Measurements from ENCODE around the gene CDNF.
"Not testable (repeated sequence)": the region's sequence is repeated elsewhere in the genome, so short reads cannot be mapped to it uniquely, and the experiment has no call there.

The CDNF gene

DNA sequence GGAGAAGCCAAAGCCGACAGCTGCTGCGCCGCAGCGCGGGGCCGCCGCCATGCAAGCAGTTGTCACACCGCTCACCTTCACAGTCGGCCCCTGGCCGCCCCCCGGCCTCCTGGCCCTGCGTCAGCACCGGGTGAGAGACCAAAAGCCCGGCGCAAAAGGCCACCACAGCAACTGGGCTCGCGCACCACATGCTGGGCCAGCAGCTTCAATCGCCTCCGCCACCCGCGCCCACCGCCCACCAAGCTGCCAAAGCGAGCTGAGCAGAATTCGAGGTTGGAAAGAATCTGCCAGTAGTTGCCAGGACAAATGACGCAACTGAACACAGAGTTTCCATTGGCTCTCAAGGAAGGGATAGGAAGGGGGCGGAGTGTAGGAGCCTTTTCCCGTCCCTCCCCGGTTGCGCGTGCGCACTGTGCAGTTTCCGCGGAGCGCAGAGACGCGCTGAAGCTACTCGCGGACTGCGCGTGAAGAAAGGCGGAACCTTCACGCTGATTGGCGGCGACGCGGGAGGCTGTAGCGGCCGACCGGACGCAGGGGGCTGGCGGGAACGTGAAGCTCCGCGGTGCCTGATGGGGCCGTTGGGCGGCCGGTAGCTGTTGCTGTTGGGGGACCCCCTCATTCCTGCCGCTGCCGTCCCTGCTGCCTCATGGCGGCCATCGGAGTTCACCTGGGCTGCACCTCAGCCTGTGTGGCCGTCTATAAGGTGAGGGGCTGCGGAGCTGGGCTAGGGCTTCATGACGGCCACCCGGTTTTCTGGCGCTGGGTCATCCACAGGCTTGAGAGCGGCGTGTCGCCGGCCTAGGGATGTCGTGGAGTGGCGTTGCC lies at the start of gene CDNF, which contains the start of the genes HSPA14 and MSANTD7:
Gene CDNF, minus strand, starts transcription at position 281 of the 825 bp plus-strand sequence. Its CDS starts 91 bp downstream, at position 190.
Gene HSPA14, plus strand, starts transcription at position 550 of the 825 bp plus-strand sequence. Its CDS starts 97 bp downstream, at position 647.
Gene MSANTD7, plus strand, starts transcription at position 550 of the 825 bp plus-strand sequence. CDS start 3,979 bp downstream, outside the sequence.
- peak; percentile 99 for DNase-seq (ENCODE audit: low read depth)

DNA sequence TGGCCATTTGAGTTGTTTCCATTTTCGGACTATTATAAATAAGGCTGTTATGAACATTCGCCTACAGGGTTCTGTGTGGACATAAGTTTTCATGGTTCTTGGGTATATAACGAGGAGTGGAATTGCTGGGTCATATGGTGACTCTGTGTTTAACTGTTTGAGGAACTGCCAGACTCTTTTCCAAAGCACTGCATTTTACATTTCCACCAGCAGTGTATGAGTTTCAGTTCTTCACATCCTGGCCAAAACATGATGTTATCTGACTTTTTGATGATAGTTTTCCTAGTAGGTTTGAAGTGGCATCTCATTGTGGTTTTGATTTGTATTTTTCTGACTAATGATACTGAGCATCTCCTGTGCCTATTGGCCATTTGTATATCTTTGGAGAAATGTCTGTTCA lies 46.2 kb upstream of the CDNF start:
- no peak for DNase-seq (ENCODE audit: low read depth)

DNA sequence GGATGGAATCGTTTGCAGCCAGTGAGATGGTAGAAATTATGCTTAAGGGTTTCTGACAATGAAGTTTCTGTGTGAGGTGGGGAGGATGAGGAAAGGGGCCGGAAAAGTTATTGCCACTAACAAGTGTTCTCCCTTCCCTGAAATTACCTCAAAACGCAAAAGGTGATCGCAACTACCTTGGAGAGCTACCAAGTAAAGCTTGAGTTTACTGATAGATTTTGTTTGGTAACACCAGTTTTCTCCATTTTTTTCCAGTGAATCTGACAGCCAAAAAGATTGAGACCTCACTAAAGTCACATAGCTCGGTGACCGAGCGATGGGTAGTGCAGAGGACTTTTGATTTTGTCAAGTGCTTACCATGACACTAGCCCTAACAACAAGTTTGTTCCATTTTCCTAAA lies 42.4 kb upstream of the CDNF start:
- DNase-seq (ENCODE audit: low read depth), result no peak

DNA sequence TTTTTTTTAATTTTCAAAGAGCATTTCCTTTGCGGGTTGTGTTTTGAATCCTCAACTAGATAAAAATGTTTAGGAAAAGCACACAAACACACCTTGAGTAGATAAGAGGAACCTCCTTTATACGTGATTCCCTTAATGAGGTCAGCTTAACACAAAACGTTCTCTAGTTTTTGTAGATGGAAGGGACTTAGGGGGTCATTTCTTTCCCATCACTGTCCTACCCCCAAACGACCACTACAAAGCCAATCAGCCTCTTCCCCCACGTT lies 42.0 kb upstream of the CDNF start:
- no peak for DNase-seq (ENCODE audit: low read depth)

DNA sequence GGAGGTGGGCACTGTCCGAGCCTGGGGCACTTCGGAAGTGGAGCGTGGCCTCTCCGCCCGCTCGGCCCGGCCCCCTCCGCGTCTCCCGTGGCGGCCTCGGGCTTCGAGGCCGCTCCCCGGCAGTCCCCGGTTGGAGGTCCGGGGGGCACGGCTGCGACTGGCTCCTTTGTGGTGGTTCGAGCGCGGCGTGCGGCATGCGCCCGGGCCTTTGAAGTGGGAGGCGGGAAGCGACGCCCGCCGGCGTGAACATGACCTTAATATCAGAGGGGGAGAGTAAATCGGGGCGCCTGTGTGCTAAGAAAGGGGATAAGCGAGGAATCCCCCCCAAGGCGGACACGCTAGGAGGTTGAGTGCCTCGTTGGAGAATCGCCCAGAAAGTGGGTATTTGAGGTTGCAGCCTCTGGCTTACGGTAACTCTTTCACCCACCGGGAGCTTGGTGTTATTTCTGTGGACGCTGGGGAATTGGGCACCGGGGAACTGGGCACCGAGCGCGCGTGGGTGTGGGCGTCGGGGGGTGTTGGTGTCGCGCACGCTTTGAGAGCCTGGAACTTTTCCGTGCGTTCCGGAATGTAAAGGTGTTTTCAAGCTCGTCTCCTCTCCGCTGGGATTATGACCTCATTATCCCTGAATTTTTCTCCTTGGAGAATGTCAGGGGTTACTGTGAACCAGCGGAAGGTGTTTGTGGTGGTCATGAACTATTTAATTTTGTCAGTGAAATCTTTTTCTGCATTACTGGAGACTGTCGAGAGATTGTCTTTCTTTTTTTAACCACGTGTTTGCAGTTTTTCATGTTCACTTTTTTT lies 41.5 kb upstream of the CDNF start:
- DNase-seq (ENCODE audit: low read depth), result peak; percentile 21

DNA sequence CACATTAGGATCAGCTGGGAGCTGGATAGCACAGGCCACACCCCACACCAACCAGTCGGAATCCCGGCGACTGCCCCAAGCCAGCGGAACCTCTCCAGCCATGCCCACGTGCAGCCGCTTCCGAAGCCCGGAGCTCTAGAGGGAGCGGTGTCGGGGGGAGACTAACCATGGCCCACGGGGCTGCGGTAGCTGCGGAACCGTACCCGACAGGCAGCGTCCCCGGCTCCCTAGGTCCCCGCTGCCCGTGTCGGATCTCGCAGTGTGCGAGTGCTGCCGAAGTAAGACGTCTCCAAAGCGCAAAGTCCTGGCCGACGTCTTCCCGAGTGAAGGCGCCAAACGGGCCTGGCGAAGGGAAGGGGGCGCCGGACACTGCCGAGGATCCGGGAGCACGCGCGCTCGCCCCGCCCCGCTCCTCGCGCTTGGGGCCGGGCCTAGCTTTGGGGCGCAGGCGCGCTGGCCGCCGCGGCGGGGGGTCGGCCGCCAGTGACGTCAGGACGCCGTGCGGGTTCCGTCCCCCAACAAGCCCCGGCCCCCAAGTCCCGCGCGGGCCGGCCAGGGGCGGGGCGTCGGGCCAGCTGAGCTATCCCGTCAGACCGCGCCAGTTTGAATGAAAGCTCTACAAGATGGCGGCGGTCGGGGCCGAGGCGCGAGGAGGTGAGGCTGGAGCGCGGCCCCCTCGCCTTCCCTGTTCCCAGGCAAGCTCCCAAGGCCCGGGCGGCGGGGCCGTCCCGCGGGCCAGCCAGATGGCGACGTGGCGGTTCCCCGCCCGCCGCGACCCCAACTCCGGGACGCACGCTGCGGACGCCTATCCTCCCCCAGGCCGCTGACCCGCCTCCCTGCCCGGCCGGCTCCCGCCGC lies 40.7 kb upstream of the CDNF start, which contains the start of gene SUV39H2:
Gene SUV39H2, plus strand, starts transcription at position 601 of the 858 bp plus-strand sequence. Its CDS starts 23 bp downstream, at position 624.
- peak; percentile 91 for DNase-seq (ENCODE audit: low read depth)

DNA sequence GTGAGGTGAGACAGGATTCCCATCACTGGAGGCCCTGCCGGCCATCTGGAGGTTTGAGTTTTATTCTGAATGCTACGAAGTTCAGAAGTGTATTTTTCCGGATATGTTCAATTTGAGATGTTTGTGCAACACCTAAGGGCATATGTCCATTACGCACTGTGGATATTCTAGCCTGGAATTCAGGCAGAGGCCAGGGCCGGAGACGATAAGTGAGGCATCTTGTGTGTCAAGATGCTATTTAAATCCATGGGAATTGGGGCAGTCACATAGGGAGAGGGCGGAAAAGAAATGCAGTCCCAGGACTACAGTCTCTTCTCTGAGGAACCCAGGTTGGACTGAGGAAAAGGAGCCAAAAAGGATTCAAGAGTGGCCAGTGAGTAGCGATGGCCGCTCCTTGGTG lies 38.9 kb upstream of the CDNF start:
- DNase-seq (ENCODE audit: low read depth), result no peak

DNA sequence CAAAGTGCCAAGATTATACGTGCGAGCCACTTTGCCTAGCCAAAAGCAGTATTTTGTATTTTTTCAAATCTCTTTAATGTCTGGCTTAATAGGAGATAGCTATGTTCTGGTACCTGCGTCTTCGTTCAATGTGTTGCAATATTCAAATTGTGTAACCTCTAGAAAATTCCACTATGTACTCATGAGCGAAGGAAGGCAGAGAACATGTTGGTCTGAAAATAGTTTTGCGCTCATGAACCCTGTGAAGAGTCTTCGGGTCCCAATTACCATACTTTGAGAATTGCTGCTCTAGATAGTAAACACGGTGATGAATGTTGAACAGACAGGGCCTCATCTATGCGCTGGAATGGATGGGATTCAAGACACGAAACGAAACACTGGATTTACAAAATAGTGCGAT lies 38.1 kb upstream of the CDNF start:
- DNase-seq (ENCODE audit: low read depth), result no peak

DNA sequence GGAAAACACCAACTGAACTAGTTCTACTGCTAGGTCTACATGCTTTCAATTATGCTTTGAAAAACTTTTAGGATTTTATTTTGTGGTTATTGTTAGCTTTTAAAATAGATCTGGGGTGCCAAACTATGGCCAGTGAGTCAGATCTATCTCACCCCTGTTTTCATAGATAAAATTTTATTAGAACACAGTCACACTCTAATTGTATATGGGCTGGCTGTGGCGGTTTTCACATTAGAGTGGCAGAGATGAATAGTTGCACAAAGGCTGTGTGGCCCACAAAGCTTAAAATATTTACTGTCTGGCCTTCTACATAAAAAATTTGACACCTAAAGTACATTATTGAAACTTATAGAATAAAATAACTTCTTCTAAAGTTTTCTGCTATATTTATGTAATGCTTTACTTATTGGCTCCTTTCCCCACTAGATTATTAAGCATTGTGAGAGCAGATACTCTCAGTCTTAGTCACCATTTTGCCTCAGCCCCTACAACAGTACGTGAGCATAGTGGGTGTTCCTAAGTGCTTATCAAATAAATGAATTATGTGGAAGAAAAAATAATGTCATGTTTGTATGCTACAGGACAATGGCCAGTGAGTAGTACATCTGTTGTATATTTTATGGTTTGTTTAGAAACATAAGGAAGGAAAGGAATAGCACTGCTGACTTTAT lies 35.4 kb upstream of the CDNF start:
- DNase-seq (ENCODE audit: low read depth), result no peak

DNA sequence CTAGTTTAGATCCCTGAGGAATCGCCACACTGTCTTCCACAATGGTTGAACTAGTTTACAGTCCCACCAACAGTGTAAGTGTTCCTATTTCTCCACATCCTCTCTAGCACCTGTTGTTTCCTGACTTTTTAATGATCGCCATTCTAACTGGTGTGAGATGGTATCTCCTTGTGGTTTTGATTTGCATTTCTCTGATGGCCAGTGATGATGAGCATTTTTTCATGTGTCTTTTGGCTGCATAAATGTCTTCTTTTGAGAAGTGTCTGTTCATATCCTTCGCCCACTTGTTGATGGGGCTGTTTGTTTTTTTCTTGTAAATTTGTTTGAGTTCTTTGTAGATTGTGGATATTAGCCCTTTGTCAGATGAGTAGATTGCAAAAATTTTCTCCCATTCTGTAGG lies 27.0 kb upstream of the CDNF start:
- not testable (repeated sequence) for DNase-seq (ENCODE audit: low read depth)

DNA sequence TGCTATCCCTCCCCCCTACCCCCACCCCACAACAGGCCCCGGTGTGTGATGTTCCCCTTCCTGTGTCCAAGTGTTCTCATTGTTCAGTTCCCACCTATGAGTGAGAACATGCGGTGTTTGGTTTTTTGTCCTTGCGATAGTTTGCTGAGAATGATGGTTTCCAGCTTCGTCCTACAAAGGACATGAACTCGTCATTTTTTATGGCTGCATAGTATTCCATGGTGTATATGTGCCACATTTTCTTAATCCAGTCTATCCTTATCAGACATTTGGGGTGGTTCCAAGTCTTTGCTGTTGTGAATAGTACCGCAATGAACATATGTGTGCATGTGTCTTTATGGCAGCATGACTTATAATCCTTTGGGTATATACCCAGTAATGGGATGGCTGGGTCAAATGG lies 26.6 kb upstream of the CDNF start:
- not testable (repeated sequence) for DNase-seq (ENCODE audit: low read depth)

DNA sequence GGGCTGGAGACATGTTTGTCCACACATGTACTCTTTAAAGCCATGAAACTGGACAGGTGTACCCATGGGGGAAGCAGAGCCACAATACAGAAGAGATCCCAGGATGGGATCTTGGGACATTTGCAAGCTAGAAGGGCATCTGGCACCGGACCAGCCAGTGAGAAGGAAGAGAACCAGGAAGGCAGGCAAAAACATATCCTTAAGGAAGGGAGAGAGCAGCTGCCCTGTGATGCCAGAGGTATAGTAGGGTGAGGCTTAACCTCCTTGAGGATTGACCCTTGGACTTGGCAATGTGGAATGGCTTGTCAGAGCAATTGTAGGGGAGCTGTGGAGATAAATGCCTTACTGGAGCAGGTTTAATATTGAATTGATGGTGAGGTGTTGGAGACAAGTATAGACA lies 23.0 kb upstream of the CDNF start:
- no peak for DNase-seq (ENCODE audit: low read depth)

DNA sequence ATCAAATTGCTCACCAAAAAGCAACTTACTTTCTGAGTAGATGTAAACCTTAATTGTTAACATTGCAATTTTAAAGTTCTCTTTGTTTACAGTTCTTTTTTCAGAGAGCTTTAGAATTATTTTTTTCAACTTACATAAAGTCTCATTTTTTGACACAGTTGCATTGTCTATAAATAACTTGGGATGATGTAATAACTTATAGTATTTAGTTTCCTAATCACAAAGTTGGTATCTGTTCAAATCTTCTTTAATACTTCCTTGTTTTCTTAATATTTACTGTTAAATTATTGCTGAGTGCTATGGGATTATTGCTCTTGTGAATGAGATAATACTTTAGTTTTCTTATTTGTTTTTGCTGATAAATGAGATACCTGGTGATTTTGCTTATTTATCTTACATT lies 21.9 kb upstream of the CDNF start:
- no peak for DNase-seq (ENCODE audit: low read depth)

DNA sequence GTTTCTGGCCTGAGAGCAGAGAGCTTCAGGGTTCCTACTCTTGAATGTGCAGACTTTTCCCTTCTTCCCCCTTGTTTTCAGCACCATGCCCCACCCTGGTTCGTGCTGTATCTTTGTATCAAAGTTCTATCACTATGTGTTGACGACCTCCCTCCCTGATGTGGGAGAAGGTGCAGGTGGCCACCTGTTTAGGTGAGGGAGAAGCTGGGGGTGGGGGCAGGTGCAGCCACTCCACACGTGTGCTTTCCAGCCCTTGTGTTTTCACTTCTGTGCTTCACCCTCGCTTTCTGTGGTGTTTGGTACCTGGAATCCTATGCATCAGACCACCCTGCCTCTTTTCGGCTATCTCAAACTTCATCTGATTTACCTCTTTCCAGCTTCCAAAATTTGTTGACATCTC lies 21.2 kb upstream of the CDNF start:
- no peak for DNase-seq (ENCODE audit: low read depth)

DNA sequence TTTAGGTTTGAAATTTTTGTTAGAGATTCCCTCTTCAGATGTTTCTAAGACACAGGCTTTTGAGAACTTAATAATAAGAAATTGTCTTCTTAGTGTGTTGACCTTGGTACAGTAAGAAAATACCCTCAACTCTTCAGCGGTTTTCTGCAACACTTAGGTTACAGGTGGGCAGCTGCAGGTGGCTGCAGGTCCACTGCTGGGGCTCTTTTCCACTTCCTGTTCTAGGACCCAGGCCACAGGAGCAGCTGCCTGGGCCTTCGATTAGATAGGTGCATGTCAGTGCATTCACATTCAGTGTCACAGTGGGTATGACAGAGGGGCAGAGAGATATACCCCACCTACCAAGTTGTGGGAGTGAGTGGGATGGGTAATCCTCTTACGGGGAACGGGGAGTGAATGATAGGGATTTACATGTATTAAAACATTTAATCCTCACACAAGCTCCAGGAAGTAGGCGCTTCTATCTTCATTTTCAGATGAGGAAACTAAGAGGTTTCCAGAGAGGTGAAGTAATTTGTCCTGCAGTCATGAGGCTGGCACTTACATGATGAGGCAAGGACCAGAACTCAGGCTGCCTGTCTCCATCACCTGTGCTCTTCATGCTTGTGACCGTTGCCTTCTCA lies 20.6 kb upstream of the CDNF start:
- DNase-seq (ENCODE audit: low read depth), result no peak

DNA sequence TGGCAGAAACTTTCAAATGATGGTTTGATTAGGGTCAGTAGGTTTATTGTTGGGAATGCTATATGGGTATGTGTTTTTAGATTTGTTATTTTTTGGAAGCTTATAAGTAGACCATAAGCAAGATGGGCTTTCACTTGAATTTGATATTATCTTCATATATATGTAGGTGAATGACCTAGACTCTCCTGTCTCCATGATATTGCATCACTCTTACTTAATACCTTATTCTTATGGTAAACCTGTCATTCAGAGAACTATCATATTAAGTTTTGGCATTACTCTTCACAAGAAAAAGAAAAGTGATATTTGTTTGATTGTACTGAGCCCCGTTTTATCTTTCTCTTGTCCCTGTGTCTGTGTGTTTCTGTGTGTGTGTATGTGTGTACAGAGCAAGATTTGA lies 17.6 kb upstream of the CDNF start:
- no peak for DNase-seq (ENCODE audit: low read depth)

DNA sequence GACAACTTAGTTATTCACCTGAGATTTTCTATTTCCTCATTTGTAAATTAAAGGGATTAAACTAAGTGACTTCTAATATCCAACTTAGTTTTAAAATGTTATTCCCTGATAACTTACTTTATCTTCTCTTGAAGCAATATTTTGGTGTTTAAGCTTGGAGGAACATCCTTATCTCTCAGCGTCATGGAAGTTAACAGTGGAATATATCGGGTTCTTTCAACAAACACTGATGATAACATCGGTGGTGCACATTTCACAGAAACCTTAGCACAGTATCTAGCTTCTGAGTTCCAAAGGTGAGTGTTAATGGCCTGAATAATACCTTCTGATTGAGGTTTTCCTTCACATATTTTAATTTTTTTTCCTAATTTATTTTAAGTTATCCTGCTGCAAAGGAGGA lies 14.4 kb upstream of the CDNF start:
- no peak for DNase-seq (ENCODE audit: low read depth)

DNA sequence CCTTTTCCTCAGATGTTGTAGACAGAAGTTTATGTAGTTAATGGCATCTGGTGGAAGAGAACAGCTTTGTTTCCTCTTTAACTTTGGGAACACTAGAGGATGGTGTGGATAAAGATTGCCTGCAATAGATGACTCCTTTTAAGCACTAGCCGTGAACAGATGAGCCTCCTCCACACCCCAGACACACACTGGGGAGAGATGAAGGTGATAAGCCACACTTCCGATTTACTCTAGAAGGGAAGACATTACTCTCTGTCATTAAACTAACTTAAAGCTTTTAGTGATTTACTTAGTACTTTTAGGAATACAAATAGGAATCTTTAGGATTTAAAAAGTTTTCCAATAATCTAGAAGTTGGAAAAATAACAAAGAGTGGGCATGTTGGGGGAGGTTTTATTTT lies 7.1 kb upstream of the CDNF start:
- DNase-seq (ENCODE audit: low read depth), result no peak

DNA sequence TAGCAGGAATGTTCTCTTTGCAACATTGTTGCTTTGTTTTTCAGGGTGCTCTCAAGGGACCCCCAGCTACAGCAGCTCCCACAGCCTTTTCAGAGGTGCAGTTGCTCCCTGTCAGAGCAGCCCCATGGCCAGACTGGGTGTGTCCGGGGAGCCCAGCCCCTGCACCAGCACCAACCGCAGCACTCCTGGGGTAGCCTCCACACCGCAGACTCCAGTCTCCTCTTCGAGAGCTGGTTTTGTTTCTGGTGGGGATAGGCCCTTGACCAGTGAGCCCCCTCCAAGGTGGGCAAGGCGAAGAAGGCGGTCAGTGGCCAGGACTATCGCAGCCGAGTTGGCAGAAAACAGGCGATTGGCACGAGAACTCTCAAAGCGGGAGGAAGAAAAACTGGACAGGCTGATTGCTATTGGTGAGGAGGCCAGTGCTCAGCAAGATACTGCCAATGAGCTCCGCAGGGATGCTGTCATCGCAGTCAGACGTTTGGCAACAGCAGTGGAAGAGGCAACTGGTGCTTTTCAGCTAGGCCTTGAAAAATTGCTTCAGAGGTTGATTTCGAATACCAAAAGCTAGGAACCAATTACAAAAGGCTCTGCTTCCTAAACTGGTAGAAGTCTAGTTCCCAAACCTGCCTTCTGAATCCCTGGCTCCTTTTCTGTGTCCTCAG lies 5.6 kb upstream of the CDNF start:
- DNase-seq (ENCODE audit: low read depth), result no peak

DNA sequence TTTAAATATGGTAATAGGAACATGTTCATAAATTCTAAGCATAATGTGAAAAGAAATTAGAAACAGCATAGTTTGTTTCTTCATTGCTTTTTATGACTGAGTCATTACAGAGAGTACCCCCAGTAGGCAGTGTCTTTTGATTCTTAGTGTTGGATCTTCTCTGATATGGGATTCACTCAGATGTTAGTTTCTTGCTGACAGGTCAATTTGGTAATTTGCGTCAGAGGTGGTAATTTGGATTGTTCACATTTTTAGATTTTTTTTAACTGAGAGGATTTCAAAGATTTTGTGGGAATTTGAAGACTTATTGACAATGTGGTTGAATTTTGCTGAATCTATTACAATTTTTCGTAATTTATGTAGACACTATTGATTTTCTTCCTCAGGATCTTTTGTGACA lies 2.3 kb upstream of the CDNF start:
- no peak for DNase-seq (ENCODE audit: low read depth)

DNA sequence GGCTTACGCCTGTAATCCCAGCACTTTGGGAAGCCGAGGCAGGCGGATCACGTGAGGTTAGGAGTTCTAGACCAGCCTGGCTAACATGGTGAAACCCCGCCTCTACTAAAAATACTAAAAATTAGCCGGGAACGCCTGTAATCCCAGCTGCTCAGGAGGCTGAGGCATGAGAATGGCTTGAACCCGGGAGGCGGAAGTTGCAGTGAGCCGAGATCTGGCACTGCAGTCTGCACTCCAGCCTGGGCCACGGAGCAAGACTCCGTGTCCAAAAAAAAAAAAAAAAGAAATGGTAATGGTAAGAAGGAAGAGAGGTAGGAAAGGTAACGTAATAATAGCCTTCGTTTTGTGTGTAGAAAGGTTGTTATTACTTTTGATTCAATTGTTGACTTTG lies 1.5 kb upstream of the CDNF start:
- no peak for DNase-seq (ENCODE audit: low read depth)

Data from stimulated activated CD4-positive, alpha-beta T cell treated with anti-CD3 and anti-CD28 coated beads, Interleukin-2, amount 100 ng/mL, for 4 hours (primary cell).